ENCODE measurements around the gene ANKRD1. TPM values are rescaled to one million over a fixed set of nuclear protein-coding genes. Genes with fewer than 3 reads are reported as not detected.

Gene ANKRD1
- total RNA-seq (2014; rRNA removed; shearing (Covaris generic)) = 2.6 and 3.7 TPM in 2 replicates

- peak; percentile 67 to 73 for DNase-seq
- peak within 1 kb of the TSS; percentile 91 for H3K27ac ChIP-seq
- H3K27me3 ChIP-seq = no peaks in the 10 kb centered on the region
- H3K36me3 ChIP-seq = no peaks in the 10 kb centered on the region
- peak within 1 kb of the TSS; percentile 39 for H3K4me3 ChIP-seq
- H3K4me1 ChIP-seq = peaks cover 26% of the 10 kb centered on the region
- no peaks in the 10 kb centered on the region for H3K9me3 ChIP-seq (replicated peaks)
Measured at GRCh38 chr10:90920986-90921666, at the start of gene ANKRD1. TSS of gene ANKRD1 (minus strand) at chr10:90921087. CDS start at chr10:90921027, 60 bp downstream.

- Histone ChIP-seq H3K9me3 (replicated peaks) (no peaks in the 10 kb centered on the region), H3K27ac (no peak overlapping the region), H3K4me3 (no peak overlapping the region), H3K4me1 (no peaks in the 10 kb centered on the region), H3K27me3 (no peaks in the 10 kb centered on the region), H3K36me3 (no peaks in the 10 kb centered on the region)
- no peak for DNase-seq
Measured at GRCh38 chr10:90969947-90970673, 49.2 kb upstream of the ANKRD1 start.

- no peak for DNase-seq
- Histone ChIP-seq H3K4me3 (no peak overlapping the region), H3K4me1 (no peaks in the 10 kb centered on the region), H3K36me3 (no peaks in the 10 kb centered on the region), H3K27ac (no peak overlapping the region), H3K27me3 (no peaks in the 10 kb centered on the region), H3K9me3 (replicated peaks) (no peaks in the 10 kb centered on the region)
Measured at GRCh38 chr10:90969121-90969534, 48.2 kb upstream of the ANKRD1 start.

DNA sequence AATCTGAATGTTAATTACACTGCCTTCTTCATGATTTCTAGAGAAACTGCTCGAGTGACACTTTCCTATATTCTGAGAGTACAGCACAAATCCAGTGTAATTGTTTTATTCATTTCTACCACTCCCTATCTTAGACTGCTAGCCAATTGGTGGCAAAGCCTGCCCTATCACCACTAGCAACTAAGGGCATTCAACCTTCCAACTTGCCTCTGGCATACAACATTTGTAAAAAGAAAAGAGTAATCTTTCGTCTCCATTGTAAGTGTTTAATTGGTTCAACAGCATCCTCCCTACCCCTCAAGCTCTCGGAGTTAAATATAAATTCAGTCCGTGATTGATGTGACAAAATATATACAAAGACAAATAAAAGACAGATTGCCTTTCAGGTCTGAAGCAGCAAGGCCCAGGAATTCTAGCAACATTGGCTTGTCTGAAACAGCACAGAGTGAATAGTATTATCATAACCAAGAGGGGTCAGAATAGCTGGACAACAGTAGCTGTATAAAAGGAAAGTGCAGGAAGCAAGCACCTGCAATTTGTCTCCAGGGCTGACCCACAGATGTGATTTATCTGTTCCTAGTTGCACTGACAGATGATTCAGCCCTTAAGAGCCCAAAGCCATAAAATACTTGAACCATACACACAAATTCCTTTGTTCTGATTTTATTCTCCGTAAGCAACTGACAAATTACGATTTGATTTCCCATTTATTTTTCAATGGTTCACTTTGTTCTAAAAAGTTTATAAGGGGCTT is 47.6 kb upstream of the ANKRD1 start:
- Histone ChIP-seq H3K27me3 (no peaks in the 10 kb centered on the region), H3K4me1 (no peaks in the 10 kb centered on the region), H3K4me3 (no peak overlapping the region), H3K27ac (no peak overlapping the region), H3K36me3 (no peaks in the 10 kb centered on the region), H3K9me3 (replicated peaks) (no peaks in the 10 kb centered on the region)
- DNase-seq = no peak

GRCh38 chr10:90967865-90968264 is 47.0 kb upstream of the ANKRD1 start:
- Histone ChIP-seq H3K4me3 (no peak overlapping the region), H3K4me1 (no peaks in the 10 kb centered on the region), H3K36me3 (no peaks in the 10 kb centered on the region), H3K27ac (no peak overlapping the region), H3K27me3 (no peaks in the 10 kb centered on the region), H3K9me3 (replicated peaks) (no peaks in the 10 kb centered on the region)
- DNase-seq = no peak

- Histone ChIP-seq H3K4me1 (no peaks in the 10 kb centered on the region), H3K27me3 (no peaks in the 10 kb centered on the region), H3K4me3 (no peak overlapping the region), H3K9me3 (replicated peaks) (no peaks in the 10 kb centered on the region), H3K36me3 (no peaks in the 10 kb centered on the region), H3K27ac (no peak overlapping the region)
- DNase-seq = no peak
Measured at GRCh38 chr10:90966146-90966545, 45.3 kb upstream of the ANKRD1 start.

DNA sequence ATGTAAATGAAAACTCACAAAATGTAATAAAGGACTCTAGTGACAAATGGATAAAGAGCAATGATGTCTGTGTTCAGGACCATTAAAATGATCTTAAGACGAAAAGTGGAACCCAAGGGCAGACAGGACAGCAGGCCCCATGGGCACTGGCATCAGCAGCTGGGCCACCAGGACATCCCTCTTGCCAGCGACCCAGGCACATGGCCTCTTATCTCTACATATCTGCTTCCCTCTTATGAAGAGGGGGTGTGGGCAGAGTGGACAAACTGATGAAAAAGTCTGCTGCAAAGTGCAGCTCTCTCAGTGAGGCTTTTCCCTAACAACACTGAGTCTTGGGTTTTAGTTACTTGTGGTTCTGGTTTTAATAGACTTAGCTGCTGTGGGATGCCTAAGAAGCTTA is 44.8 kb upstream of the ANKRD1 start:
- no peaks in the 10 kb centered on the region for H3K27me3 ChIP-seq
- no peaks in the 10 kb centered on the region for H3K4me1 ChIP-seq
- H3K36me3 ChIP-seq = no peaks in the 10 kb centered on the region
- H3K9me3 ChIP-seq (replicated peaks) = no peaks in the 10 kb centered on the region
- no peak overlapping the region for H3K4me3 ChIP-seq
- no peak for DNase-seq
- no peak overlapping the region for H3K27ac ChIP-seq

GRCh38 chr10:90964781-90965465 is 44.0 kb upstream of the ANKRD1 start:
- Histone ChIP-seq H3K27me3 (no peaks in the 10 kb centered on the region), H3K36me3 (no peaks in the 10 kb centered on the region), H3K4me3 (no peak overlapping the region), H3K4me1 (no peaks in the 10 kb centered on the region), H3K9me3 (replicated peaks) (no peaks in the 10 kb centered on the region), H3K27ac (no peak overlapping the region)
- DNase-seq = no peak

DNA sequence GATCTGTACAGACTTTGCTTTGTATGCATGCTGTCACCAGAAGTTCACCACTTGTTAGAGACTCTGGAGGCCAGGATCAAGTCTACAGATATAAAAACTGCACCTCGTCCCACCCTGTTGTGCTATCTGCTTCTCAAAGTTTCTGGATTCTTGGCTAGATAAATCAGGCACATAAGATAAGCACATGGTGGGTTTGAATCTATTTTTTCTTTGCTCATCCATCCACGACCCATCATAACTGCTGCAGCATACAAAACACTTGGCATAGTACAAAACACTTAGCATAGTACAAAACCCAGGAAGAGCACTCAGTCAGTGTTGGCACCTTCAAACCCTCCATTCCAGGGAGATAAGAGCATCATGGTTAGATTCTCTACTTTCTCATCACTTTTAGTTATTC is 42.4 kb upstream of the ANKRD1 start:
- DNase-seq = no peak
- Histone ChIP-seq H3K36me3 (no peaks in the 10 kb centered on the region), H3K9me3 (replicated peaks) (no peaks in the 10 kb centered on the region), H3K27ac (no peak overlapping the region), H3K4me3 (no peak overlapping the region), H3K4me1 (no peaks in the 10 kb centered on the region), H3K27me3 (no peaks in the 10 kb centered on the region)

- no peak overlapping the region for H3K4me3 ChIP-seq
- no peak for DNase-seq
- no peaks in the 10 kb centered on the region for H3K36me3 ChIP-seq
- H3K9me3 ChIP-seq (replicated peaks) = no peaks in the 10 kb centered on the region
- no peak overlapping the region for H3K27ac ChIP-seq
- no peaks in the 10 kb centered on the region for H3K4me1 ChIP-seq
- no peaks in the 10 kb centered on the region for H3K27me3 ChIP-seq
Measured at GRCh38 chr10:90960355-90960814, 39.5 kb upstream of the ANKRD1 start.

DNA sequence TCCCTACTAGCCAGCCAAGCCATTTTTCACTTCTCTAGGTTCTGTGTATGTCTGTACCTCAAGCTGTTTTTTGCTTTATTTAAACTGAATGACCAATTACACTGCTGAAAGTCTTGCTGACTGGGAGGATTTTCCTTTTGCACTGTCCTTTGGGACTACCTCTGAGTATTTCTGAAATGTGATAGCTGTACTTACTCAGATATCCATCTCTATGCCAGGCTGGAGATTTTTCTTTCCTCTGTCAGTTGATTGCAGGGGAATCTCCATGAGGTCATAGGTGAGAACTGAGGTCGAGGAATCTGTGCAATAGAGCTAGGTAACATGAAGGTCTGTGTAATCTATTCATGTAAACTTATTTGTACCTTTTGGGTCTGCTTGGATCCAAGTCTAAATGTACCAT is 38.9 kb upstream of the ANKRD1 start:
- no peaks in the 10 kb centered on the region for H3K36me3 ChIP-seq
- H3K4me3 ChIP-seq = no peak overlapping the region
- H3K9me3 ChIP-seq (replicated peaks) = no peaks in the 10 kb centered on the region
- no peak for DNase-seq
- no peaks in the 10 kb centered on the region for H3K27me3 ChIP-seq
- no peaks in the 10 kb centered on the region for H3K4me1 ChIP-seq
- H3K27ac ChIP-seq = no peak overlapping the region

DNA sequence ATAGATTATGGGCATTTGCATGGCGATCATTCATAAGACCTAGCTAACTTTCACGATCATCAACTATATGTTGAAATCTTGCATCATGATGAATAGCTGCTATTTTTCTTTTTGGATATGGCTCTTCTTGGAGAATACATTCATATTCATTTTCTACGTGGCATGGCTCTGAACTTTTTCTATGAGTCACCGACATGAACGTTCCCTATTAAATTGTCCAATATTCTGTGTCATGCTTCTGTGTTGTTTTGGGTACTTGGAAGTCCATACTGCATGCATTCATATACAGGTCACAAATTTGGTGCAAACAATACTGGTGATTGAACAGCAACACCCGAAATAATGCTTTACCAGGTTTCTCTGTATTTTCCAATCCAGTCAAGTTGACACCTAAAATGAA is 37.9 kb upstream of the ANKRD1 start:
- Histone ChIP-seq H3K4me1 (no peaks in the 10 kb centered on the region), H3K27me3 (no peaks in the 10 kb centered on the region), H3K9me3 (replicated peaks) (no peaks in the 10 kb centered on the region), H3K36me3 (no peaks in the 10 kb centered on the region), H3K4me3 (no peak overlapping the region), H3K27ac (no peak overlapping the region)
- DNase-seq = no peak

DNA sequence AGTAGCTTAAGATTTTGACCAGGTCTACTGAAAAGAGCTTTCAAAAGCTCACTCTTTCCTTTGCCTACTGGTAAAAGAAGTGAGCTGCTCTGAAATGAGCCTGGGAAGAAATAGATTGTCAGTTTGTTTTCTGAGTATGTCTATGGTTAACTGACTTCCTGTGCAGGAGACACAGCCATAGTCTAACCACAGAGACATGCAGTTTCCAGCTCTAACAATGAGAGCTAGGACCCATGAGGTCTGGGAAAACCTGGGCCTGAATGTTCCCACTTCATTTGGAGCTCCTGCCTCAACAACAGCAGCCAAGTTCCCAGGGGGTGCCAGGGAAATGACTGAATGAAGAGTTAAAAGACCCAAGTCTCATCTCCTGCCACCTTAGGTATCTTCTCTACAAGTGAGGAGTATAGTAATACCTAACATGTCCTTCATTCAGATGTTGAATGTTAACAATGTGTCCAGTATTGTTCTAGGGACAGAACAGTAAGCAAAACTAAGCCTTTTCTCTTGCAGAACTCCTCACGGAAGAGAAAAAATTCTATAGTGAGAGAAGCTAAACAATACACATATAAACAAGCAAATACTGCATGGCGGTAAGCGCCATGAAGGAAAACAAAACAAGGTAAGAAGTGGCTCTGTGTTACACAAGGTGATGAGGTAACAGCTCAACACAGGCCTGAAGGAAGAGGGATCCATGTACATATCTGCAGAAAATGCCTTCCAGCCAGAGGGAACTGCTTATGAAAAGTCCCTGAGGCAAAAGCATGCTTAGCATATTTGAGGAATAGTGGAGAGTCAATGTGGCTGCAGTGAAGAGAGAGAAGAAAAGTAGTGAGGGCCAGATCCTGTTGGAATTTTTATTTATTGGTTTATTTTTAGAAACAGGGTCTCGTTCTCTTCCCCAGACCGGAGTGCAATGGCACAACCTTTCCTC is 26.4 kb upstream of the ANKRD1 start:
- Histone ChIP-seq H3K9me3 (replicated peaks) (no peaks in the 10 kb centered on the region), H3K36me3 (no peaks in the 10 kb centered on the region), H3K27me3 (no peaks in the 10 kb centered on the region), H3K4me1 (no peaks in the 10 kb centered on the region), H3K27ac (no peak overlapping the region), H3K4me3 (no peak overlapping the region)
- no peak for DNase-seq
